B cell (primary cell): Measurements from ENCODE around the gene VIT.

Experiments used
- EZH2 ChIP-seq: IDR thresholded peaks from 2 replicates; pipeline ENCODE4 v1.6.1; 2012; ENCODE audit warnings: borderline replicate concordance, low read depth, mild to moderate bottlenecking, moderate library complexity, low read length; ENCODE audit not compliant: insufficient read depth, poor library complexity, severe bottlenecking
- TF ChIP-seq, protein P1 (sequence below): fragments of 200-600 bp; IDR thresholded peaks from one replicate; pipeline ENCODE4 v1.8.0; 2022; ENCODE audit warnings: antibody characterized with exemption, mild to moderate bottlenecking

GRCh38 chr2:36798724-36799123 is 102.2 kb downstream of the VIT start:
- TF ChIP-seq, protein P1, sequence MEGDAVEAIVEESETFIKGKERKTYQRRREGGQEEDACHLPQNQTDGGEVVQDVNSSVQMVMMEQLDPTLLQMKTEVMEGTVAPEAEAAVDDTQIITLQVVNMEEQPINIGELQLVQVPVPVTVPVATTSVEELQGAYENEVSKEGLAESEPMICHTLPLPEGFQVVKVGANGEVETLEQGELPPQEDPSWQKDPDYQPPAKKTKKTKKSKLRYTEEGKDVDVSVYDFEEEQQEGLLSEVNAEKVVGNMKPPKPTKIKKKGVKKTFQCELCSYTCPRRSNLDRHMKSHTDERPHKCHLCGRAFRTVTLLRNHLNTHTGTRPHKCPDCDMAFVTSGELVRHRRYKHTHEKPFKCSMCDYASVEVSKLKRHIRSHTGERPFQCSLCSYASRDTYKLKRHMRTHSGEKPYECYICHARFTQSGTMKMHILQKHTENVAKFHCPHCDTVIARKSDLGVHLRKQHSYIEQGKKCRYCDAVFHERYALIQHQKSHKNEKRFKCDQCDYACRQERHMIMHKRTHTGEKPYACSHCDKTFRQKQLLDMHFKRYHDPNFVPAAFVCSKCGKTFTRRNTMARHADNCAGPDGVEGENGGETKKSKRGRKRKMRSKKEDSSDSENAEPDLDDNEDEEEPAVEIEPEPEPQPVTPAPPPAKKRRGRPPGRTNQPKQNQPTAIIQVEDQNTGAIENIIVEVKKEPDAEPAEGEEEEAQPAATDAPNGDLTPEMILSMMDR: no peak
- TF ChIP-seq EZH2: no peak
